ENCODE measurements around the gene OSBPL2. TPM values are rescaled to one million over a fixed set of nuclear protein-coding genes. Genes with fewer than 3 reads are reported as not detected.

OSBPL2 gene
- polyA plus RNA-seq, 1 donor (not counting 4 experiments of a cell fraction or from before 2014, with no cell fraction given) = 15.9 TPM

DNA sequence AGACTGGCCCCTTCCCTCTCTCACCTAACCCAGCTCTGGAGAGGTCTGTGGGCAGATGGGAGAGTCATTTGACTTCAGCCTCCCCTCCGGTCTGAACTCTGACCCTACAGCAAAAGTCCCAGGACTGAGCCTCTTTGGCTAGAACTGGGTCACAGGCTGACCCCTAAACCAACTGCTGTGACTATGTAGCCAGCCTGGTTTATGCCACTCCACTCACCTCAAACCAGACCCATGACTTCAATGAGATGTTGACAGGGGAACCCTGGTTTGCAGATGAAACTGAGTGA lies 864 bp upstream of the OSBPL2 start:
- DNase-seq (ENCODE audit: low read depth, low spot score) = no peak
- peaks cover 4% of the 10 kb centered on the region for H3K9me3 ChIP-seq (ENCODE audit: control insufficient read depth, low read depth, low read length)
- no peak overlapping the region for H3K9ac ChIP-seq (ENCODE audit: control insufficient read depth, extremely low read depth, insufficient read depth, low read length)
- no peak for TF ChIP-seq EZH2 (IDR thresholded peaks at IDR 0.05; ENCODE audit: low read length)
- TF ChIP-seq, protein P1, sequence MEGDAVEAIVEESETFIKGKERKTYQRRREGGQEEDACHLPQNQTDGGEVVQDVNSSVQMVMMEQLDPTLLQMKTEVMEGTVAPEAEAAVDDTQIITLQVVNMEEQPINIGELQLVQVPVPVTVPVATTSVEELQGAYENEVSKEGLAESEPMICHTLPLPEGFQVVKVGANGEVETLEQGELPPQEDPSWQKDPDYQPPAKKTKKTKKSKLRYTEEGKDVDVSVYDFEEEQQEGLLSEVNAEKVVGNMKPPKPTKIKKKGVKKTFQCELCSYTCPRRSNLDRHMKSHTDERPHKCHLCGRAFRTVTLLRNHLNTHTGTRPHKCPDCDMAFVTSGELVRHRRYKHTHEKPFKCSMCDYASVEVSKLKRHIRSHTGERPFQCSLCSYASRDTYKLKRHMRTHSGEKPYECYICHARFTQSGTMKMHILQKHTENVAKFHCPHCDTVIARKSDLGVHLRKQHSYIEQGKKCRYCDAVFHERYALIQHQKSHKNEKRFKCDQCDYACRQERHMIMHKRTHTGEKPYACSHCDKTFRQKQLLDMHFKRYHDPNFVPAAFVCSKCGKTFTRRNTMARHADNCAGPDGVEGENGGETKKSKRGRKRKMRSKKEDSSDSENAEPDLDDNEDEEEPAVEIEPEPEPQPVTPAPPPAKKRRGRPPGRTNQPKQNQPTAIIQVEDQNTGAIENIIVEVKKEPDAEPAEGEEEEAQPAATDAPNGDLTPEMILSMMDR (optimal IDR thresholded peaks at IDR 0.05 in 1 of 3, IDR thresholded peaks at IDR 0.05 in 1 of 3, conservative IDR thresholded peaks at IDR 0.05 in 1 of 3; ENCODE audit: extremely low read depth in 1 of 3, insufficient read depth in 2 of 3, low read length in 3 of 3) = no peak
- no peak overlapping the region for H3K27ac ChIP-seq (ENCODE audit: control insufficient read depth, insufficient read depth, low read length)
- dilution Hi-C loops (cut with MboI; ENCODE audit: extremely low pct_ligation_motif_present, low sequenced_read_pairs) = no loop called here
- H3K4me2 ChIP-seq (ENCODE audit: control insufficient read depth, extremely low read depth, insufficient read depth, low read depth, low read length) = peak overlapping the region; percentile 65
- no peak overlapping the region for H3K4me3 ChIP-seq (ENCODE audit: control insufficient read depth in 2 of 3, extremely low read depth in 1 of 3, insufficient read depth in 2 of 3, low read depth in 1 of 3, low read length in 3 of 3)
- peaks cover 12% of the 10 kb centered on the region for H4K20me1 ChIP-seq (ENCODE audit: control insufficient read depth, extremely low read depth, insufficient read depth, low read length)
- H3K36me3 ChIP-seq (ENCODE audit: control insufficient read depth in 2 of 2, extremely low read depth in 1 of 2, insufficient read depth in 2 of 2, low read length in 2 of 2) = peaks cover 0 to 6% of the 10 kb centered on the region in 2 experiments
- FAIRE-seq = no peak
- H3K9me1 ChIP-seq (ENCODE audit: control insufficient read depth, extremely low read depth, insufficient read depth, low read length) = peaks cover 7% of the 10 kb centered on the region
- H3K4me1 ChIP-seq (ENCODE audit: control insufficient read depth, extremely low read depth, insufficient read depth, low read length) = peaks cover 33% of the 10 kb centered on the region
- no peak overlapping the region for H2AFZ ChIP-seq (ENCODE audit: control insufficient read depth, low read length)
- peaks cover 23% of the 10 kb centered on the region for H3K27me3 ChIP-seq (ENCODE audit: control insufficient read depth, extremely low read depth, insufficient read depth, low read length)
- peaks cover 29% of the 10 kb centered on the region for H3K79me2 ChIP-seq (ENCODE audit: control insufficient read depth, insufficient read depth, low read length)

DNA sequence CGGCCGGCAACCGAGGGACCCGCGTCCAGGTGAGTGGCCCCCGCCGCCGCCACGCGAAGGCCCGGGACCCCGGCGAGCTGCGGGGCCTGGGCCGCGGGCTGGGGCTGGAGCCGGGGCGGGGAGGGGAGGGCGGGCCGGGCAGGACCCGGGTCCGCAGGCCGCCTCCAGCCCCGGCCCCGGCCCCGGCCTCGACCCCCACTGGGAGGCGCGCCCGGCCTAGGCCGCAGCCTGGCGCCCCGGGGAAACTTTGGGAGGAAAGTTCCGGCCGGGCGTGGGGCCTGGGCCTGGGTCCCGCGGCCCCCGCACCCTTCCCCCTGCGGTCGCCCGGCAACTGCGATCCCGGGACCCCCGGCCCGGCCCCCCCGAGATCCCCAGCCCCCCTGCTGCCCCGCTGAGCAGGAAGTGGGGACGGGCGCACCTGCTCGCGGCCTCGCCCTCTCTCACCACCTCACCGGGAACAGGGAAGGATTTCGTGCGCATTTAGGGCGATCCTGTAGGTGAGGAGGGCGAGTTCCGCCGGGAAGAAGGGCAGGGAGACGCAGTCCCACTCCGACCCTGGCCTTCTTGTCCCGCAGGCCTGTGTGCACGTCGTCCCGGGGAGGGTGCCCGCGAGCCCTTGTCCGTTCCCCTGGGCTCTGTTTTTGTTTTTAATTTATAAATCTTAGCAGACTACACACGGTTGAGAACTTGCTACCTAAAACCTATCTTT lies 402 bp downstream of the OSBPL2 start:
- DNase-seq (ENCODE audit: low read depth, low spot score) = no peak
- peaks cover 2% of the 10 kb centered on the region for H3K9me3 ChIP-seq (ENCODE audit: control insufficient read depth, low read depth, low read length)
- H3K9me1 ChIP-seq (ENCODE audit: control insufficient read depth, extremely low read depth, insufficient read depth, low read length) = peaks cover 9% of the 10 kb centered on the region
- H3K4me3 ChIP-seq (ENCODE audit: control insufficient read depth in 2 of 3, extremely low read depth in 1 of 3, insufficient read depth in 2 of 3, low read depth in 1 of 3, low read length in 3 of 3) = peak overlapping the region; percentile 66 to 77 (median 72)
- peak overlapping the region; percentile 77 for H3K9ac ChIP-seq (ENCODE audit: control insufficient read depth, extremely low read depth, insufficient read depth, low read length)
- peak overlapping the region; percentile 80 for H3K4me2 ChIP-seq (ENCODE audit: control insufficient read depth, extremely low read depth, insufficient read depth, low read depth, low read length)
- H3K27me3 ChIP-seq (ENCODE audit: control insufficient read depth, extremely low read depth, insufficient read depth, low read length) = peaks cover 10% of the 10 kb centered on the region
- H3K79me2 ChIP-seq (ENCODE audit: control insufficient read depth, insufficient read depth, low read length) = peaks cover 38% of the 10 kb centered on the region
- H4K20me1 ChIP-seq (ENCODE audit: control insufficient read depth, extremely low read depth, insufficient read depth, low read length) = peaks cover 20% of the 10 kb centered on the region
- H2AFZ ChIP-seq (ENCODE audit: control insufficient read depth, low read length) = no peak overlapping the region
- no peak for FAIRE-seq
- TF ChIP-seq, protein P1 (optimal IDR thresholded peaks at IDR 0.05 in 1 of 3, IDR thresholded peaks at IDR 0.05 in 1 of 3, conservative IDR thresholded peaks at IDR 0.05 in 1 of 3; ENCODE audit: extremely low read depth in 1 of 3, insufficient read depth in 2 of 3, low read length in 3 of 3) = no peak
- TF ChIP-seq EZH2 (IDR thresholded peaks at IDR 0.05; ENCODE audit: low read length) = no peak
- H3K27ac ChIP-seq (ENCODE audit: control insufficient read depth, insufficient read depth, low read length) = peak overlapping the region; percentile 65
- dilution Hi-C loops (cut with MboI; ENCODE audit: extremely low pct_ligation_motif_present, low sequenced_read_pairs) = no loop called here
- peaks cover 33% of the 10 kb centered on the region for H3K4me1 ChIP-seq (ENCODE audit: control insufficient read depth, extremely low read depth, insufficient read depth, low read length)
- H3K36me3 ChIP-seq (ENCODE audit: control insufficient read depth in 2 of 2, extremely low read depth in 1 of 2, insufficient read depth in 2 of 2, low read length in 2 of 2) = peaks cover 0 to 13% of the 10 kb centered on the region in 2 experiments

Measured in keratinocyte (primary cell).